Erythroblast (primary cell): ENCODE data around the gene TTC7B.

Source experiments
- GATA1 ChIP-seq: IDR thresholded peaks from 2 replicates; pipeline ENCODE4 v1.6.1; 2011; ENCODE audit warnings: low read depth, mild to moderate bottlenecking, control low read depth, low read length, moderate library complexity
- POLR2A ChIP-seq: IDR thresholded peaks from 2 replicates; pipeline ENCODE4 v1.6.1; 2011; ENCODE audit warnings: mild to moderate bottlenecking, low read length

DNA sequence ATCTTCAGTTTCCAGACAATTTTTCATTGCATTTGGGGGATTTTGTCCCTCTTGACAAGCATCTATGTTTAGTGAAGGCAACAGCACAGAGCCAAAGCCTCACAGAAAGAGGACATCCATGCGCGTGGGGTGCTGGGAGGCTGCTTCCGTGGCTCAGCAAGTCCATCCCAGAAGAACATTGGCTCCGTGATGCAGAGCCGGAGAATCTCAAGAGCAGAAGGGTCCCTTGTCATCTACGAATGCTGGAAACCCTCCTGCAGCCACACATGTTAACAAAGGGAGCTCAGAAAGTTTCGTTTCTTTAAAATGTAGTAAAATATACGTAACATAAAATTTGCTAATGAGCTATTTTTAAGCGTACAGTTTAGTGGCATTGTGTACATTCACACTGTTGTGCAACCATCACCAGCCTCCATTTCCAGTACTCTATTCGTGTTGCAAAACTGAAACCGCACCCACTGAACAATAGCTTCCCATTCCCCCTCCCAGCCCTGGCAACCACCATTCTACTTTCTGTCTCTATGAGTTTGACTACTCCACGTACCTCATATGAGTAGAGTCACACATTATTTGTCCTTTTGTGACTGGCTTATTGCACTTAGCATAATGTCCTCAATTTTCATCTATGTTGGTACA, 185.9 kb downstream of the TTC7B start:
- TF ChIP-seq POLR2A (no peak), GATA1 (no peak)
